HuH-7 (cell line): ENCODE data around the gene RGS7BP.
"Not testable (repeated sequence)": the region's sequence is repeated elsewhere in the genome, so short reads cannot be mapped to it uniquely, and the experiment has no call there.

ENCODE experiments used
- DNase-seq: peaks from one replicate; pipeline ENCODE4 v3.0.0; 2011; ENCODE audit warnings: low spot score

RGS7BP gene

DNA sequence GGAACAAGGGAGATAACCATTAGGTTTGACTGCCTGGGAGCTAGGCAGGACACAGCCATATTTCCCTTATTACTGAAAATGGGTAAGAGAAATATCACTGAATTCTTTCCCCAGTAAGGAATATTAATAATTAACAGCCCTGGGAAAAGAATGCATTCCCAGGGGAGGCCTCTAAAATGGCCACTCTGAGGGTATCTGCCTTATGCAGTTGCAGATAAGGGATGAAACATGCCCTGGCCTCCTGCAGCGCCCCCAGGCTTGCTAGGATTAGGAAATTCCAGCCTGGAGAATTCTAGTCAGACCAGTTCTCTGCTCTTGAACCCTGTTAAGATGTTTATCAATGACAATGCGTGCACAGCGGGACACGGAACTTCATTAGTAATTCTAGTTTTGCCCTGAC is 52.8 kb downstream of the RGS7BP start:
- not testable (repeated sequence) for DNase-seq

GRCh38 chr5:64566310-64566916 is 60.6 kb downstream of the RGS7BP start:
- DNase-seq: no peak

GRCh38 chr5:64569858-64570257 is 64.0 kb downstream of the RGS7BP start:
- no peak for DNase-seq

- DNase-seq: no peak
Observed at GRCh38 chr5:64570395-64570996, 64.7 kb downstream of the RGS7BP start.

DNA sequence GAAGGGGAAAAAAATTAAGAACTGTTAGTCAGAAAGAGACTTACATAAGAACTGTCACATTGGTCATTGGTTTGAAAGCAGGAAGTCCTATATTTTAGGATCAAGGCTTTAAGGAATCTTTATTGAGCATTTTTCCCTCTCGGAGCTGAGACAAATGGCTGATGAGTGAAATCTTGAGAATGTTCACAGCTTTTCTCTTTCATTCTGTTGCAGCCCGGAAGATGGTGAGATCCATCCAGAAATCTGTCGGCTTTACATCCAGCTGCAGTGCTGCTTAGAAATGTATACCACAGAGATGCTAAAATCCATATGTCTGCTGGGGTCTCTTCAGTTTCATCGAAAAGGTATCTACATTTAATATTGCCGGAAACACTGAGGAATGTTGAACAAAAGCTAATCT is 69.7 kb downstream of the RGS7BP start:
- DNase-seq: no peak

- no peak for DNase-seq
Observed at GRCh38 chr5:64576250-64576649, 70.4 kb downstream of the RGS7BP start.

DNA sequence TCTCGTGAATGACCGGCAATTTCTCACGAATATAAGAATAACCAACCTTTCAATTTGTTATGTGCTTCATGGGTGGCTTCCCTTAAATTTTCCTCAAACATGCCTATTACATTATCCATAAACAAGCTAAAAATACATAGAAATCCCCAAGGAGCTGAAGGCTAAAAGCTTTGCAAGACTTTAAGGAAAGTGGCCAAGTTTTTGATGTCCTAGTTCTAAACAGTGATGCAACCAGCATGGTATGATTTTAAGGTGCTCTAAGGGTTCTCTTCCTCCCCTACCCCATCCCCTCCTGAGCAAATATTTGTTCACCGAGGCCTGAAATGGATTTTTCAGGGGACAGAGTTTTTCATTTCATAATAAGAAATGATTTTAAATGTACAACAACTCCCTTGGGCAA is 79.8 kb downstream of the RGS7BP start:
- DNase-seq: no peak

DNA sequence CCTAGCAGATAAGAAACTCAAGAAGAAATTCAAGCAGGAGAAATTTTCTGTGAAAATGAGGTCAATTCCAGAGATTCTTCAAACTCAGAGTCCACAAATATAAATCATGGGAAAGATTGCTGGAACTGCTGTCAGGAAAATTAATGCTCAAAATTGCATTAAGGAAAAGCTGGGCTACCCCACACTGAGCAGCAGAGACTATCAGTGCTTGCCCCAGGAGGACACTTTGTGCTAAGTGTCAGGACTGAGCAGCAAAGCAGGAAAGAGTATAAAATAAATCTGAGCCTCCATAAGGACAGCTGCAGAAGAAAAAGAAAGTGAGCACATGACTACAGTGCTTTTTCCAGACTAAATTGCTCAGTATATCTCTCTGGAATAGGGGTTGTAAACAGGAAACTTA is 81.6 kb downstream of the RGS7BP start:
- DNase-seq: no peak

- no peak for DNase-seq
Observed at GRCh38 chr5:64592730-64593341, 87.0 kb downstream of the RGS7BP start.

DNA sequence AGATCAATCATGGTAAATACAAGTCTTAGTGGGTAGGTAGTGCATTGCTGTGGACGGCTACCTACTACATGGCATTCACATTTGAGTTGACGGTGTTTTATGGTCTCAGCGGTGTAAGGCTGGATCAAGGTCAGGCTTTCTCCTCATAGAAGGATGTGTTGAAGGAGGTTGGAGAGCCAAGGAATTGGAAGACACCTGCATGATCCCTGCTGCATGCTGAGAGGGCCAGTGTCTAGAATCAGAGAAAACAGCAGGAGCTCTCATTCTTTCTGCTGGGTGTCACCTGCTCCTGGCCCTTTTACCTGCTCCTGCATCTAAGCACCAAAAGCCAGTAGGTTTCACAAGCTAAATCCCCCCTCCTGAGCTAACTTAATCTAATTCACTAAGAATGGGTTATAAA is 88.2 kb downstream of the RGS7BP start:
- DNase-seq: no peak

DNA sequence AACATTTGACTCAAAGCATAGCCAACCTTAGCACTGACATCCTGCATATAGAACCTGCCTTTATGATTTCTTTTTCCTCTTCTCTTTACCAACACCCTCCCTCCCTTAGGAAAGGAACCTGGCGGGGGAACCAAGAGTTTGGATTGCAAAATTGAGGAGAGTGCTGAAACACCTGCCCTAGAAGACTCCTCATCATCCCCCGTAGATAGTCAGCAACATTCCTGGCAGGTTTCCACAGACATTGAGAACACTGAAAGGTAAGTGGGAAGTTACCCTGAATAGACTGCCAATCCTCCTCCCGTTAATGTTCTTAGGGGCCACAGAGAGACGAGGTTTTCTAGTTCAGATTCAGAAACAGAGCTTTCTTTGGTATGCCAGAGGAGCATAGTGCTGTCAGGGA is 88.8 kb downstream of the RGS7BP start:
- DNase-seq: no peak

DNA sequence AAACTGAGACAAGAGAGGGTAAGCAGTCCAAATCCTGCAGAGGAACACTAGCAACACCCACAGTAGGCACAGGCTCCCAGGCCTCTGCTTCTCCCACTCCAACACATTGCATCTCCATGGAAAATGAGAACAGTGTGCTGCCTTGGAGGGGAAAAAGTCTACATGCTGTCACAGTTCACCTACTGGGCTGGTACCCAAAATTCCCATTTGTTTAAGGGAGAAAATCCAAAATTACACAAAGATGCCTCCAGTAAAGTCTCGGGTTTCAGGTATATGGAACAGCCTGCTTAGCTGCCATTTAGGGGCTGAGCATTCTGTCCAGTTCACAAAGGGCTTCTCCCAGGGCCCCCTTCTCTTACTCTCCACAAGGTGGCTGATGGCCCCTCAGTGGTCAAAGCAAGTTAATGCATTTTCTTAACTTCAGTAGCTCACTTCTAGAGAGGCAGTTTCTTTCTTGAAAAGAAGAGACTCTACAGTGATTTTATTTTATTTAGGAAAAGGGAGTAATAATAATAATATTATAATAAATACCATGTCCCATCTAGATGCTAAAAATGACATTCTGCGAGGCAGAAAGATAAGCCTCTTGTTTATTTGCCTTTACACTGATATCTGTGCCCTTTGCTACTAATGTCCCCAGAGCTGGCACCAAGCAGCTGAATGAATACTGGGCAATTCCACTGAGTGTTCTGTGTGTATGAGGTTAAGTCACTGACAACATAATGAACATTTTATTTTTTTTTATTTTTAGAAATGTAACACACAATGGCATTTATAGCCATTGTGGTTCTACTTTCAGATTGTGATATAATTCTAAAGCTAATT is 89.4 kb downstream of the RGS7BP start:
- peak; percentile 7 for DNase-seq

- DNase-seq: no peak
Observed at GRCh38 chr5:64599226-64599625, 93.4 kb downstream of the RGS7BP start.

DNA sequence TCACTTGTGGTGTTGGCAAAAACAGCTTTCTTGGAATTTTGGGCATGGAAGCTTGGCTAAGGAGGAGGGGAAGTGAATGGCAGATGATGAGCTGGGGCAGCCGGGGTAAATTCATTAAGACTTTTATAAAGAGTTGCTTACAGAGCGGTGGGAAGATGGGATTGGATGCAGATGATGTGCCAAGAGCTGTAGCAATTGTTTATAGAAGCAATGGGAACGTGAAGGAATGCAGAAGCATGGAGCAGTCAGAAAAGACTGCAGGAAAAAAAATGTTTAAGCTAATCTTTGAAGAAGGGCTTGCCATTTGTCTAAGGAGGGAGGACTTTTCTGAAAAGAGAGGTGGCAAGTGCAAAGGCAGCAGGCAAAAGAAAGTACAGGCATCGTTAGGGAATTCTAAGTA is 97.9 kb downstream of the RGS7BP start:
- no peak for DNase-seq

DNA sequence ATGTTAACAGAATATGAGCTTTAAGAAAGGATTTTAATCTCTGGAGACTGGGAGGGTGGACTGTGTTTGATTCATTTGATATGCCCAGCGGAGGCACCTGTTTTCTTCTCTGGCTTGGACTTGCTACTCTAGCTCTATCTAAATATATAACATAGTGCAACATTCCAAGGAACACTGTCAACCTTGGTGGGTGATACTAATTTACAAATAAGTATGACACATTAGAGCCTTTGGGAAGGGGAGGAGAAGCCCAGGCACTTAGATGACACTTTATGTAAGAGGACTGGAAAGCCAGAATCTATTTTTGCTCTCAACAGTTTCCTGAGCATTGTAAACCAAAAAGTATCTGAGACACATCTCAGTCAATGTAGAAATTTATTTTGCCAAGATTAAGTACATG is 101.1 kb downstream of the RGS7BP start:
- DNase-seq: no peak

GRCh38 chr5:64612344-64612961 is 106.6 kb downstream of the RGS7BP start:
- DNase-seq: peak; percentile 6

- DNase-seq: no peak
Observed at GRCh38 chr5:64615895-64616294, 110.1 kb downstream of the RGS7BP start.

- DNase-seq: no peak
Observed at GRCh38 chr5:64619609-64620008, 113.8 kb downstream of the RGS7BP start.

GRCh38 chr5:64622991-64623390 is 117.2 kb downstream of the RGS7BP start:
- no peak for DNase-seq

GRCh38 chr5:64625678-64626077 is 119.9 kb downstream of the RGS7BP start:
- DNase-seq: no peak

- no peak for DNase-seq
Observed at GRCh38 chr5:64628901-64629300, 123.1 kb downstream of the RGS7BP start.

DNA sequence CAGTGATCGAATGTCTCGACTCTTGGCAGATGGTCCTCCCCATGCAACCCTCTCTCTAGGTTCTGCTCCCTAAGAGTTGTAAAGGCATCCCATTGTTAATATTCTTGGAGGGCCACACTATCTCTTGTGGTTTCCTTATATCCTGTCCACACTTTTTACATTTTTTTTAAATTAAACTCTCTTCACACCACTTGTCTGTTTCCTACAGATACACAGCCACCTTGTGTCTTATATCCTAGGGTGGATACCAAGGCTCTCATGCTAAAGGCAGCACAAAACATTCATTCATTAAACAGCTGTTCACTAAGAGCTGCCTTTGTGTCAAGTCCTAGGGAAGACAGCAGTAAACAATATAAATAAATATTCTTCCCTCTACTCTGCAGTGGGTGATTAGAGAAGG is 124.0 kb downstream of the RGS7BP start:
- DNase-seq: no peak

- DNase-seq: no peak
Observed at GRCh38 chr5:64632251-64632650, 126.4 kb downstream of the RGS7BP start.
